Stimulated activated naive B cell treated with anti-CD40 and anti-IgM and Interleukin-4, amounts not matched to agents 10 μg/mL and 1 μg/mL and 100 μg/mL, for 72 hours (primary cell): ENCODE results near the gene SPRN.
A peak's percentile ranks its signal among the peaks of the same experiment; 100 is the strongest.
"Not testable (repeated sequence)": the region's sequence is repeated elsewhere in the genome, so short reads cannot be mapped to it uniquely, and the experiment has no call there.

ENCODE experiments used
- ATAC-seq, 2 donors: fragments of 150-1000 bp; cut with Tn5 transposase; replicated peaks; 2 replicates each; pipeline ENCODE4 v1.10.0; 2021; ENCODE audit warnings: moderate library complexity in 1 of 2
- DNase-seq: peaks from one replicate; pipeline ENCODE4 v3.0.0; 2021
- H3K27ac Mint-ChIP-seq: one replicate; pipeline ENCODE4 v1.8.0; 2022; ENCODE audit warnings: mild to moderate bottlenecking, mixed read lengths
- H3K27me3 Mint-ChIP-seq, 2 donors: one replicate each; pipeline ENCODE4 v1.8.0; 2022; ENCODE audit warnings: mixed read lengths in 2 of 2
- H3K36me3 Mint-ChIP-seq, 2 donors: one replicate each; pipeline ENCODE4 v1.8.0; 2022; ENCODE audit warnings: mixed read lengths in 2 of 2, mild to moderate bottlenecking in 1 of 2
- H3K4me1 Mint-ChIP-seq, 2 donors: one replicate each; pipeline ENCODE4 v1.8.0; 2022; ENCODE audit warnings: mixed read lengths in 2 of 2, mild to moderate bottlenecking in 1 of 2
- H3K4me3 Mint-ChIP-seq, 2 donors: one replicate each; pipeline ENCODE4 v1.8.0; 2022; ENCODE audit warnings: mild to moderate bottlenecking in 2 of 2, mixed read lengths in 2 of 2, moderate library complexity in 1 of 2
- H3K9me3 Mint-ChIP-seq, 2 donors: one replicate each; pipeline ENCODE4 v1.8.0; 2022; ENCODE audit warnings: mixed read lengths in 2 of 2, mild to moderate bottlenecking in 1 of 2

SPRN gene

GRCh38 chr10:133396035-133396624 lies 28.3 kb downstream of the SPRN start:
- Mint-ChIP-seq H3K27ac (no peak overlapping the region), H3K36me3 (peaks cover 33 to 42% of the 10 kb centered on the region in 2 donors), H3K9me3 (no peaks in the 10 kb centered on the region), H3K4me3 (no peak overlapping the region), H3K27me3 (no peaks in the 10 kb centered on the region), H3K4me1 (peaks cover 24 to 71% of the 10 kb centered on the region in 2 donors)
- DNase-seq (no peak), ATAC-seq (no peak)

DNA sequence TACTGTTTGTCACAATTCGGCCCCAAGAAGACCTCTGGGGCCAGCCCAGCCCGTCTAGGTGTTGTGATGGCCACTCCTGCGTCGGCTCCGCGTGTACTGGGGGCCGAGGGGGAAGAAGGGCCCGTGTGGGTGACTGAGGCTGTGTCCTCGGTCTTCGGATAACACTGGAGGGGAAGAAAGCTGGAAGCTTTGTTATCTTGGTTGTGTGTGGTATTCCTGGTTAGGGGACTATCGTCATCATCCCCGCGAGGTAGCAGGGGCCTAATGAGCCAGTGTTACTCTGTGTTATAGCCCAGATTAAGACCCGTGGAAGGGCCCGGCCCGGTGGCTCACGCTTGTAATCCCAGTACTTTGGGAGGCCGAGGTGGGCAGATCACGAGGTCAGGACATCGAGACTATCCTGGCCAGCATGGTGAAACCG lies 29.6 kb downstream of the SPRN start:
- Mint-ChIP-seq H3K4me3 (peak overlapping the region; percentile 88 to 90), H3K4me1 (peaks cover 29 to 70% of the 10 kb centered on the region in 2 donors), H3K9me3 (no peaks in the 10 kb centered on the region), H3K27me3 (no peaks in the 10 kb centered on the region), H3K36me3 (peaks cover 36 to 41% of the 10 kb centered on the region in 2 donors), H3K27ac (peak overlapping the region; percentile 96)
- DNase-seq, result no peak
- ATAC-seq, result peak; percentile 0 to 1

DNA sequence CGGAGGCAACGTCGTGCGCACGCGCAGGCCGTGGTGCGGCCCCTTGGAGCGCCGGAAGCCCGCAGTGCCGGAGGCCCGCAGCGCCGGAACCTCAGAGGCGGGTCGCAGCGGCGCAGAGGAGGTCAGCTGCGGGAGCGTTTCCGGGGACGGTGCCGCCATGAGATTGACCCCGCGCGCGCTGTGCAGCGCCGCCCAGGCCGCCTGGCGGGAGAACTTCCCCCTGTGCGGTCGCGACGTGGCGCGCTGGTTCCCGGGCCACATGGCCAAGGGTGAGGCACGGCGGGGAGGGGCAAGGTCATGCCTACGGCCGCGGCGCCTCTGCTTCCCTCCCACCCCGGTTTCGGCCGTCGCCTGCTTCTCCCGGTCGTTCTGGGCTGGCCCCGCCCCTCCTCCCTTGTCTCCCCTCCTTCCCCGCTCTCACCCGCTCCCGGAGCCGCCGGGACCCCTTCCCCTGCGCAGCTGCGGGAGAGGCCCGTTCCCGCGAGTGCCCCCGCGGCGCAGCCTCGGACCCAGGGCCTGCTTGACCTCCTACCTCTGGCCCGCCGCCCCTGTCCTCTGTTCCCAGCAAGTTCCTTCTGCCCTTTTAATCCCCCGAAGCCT lies 30.3 kb downstream of the SPRN start, which contains the start of gene MTG1:
TSS of gene MTG1 (plus strand) at position 94 of the 600 bp plus-strand sequence. CDS start at position 158, 64 bp downstream.
- Mint-ChIP-seq H3K27me3 (no peaks in the 10 kb centered on the region), H3K36me3 (peaks cover 30 to 34% of the 10 kb centered on the region in 2 donors), H3K27ac (peak within 1 kb of the TSS; percentile 96), H3K4me3 (peak within 1 kb of the TSS; percentile 88 to 90), H3K4me1 (peaks cover 31 to 71% of the 10 kb centered on the region in 2 donors), H3K9me3 (no peaks in the 10 kb centered on the region)
- ATAC-seq (peak; percentile 75 to 80), DNase-seq (peak; percentile 93)

DNA sequence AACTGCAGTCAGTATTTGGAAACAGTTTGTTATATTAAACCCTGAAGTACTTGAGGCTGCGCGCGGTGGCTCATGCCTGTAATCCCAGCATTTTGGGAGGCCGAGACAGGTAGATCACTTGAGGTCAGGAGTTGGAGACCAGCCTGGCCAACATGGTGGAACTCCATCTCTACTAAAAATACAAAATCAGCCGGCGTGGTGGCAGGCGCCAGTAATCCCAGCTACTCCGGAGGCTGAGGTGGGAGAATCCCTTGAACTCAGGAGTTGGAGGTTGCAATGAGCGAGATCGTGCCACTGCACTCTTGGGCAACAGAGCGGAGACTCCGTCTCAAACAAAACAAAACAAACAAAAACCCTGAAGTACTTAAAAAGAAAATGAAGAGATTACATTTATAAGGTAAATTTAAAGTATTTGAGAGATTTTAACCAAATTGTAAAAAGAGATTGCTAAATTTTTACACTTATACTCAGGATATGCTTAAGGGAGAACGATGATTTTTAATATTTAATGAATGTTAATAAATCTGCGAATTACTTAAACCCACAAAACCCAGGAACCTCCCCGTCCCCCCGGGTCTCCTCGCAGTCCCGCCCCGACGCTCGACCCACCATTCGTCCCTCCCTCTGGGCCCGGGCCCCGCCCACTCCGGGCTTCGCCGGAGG lies 30.9 kb downstream of the SPRN start:
- no peak for ATAC-seq
- Mint-ChIP-seq H3K27ac (peak overlapping the region; percentile 88), H3K4me3 (peak overlapping the region; percentile 88 to 90), H3K9me3 (no peaks in the 10 kb centered on the region), H3K36me3 (peaks cover 26 to 31% of the 10 kb centered on the region in 2 donors), H3K27me3 (no peaks in the 10 kb centered on the region), H3K4me1 (peaks cover 35 to 77% of the 10 kb centered on the region in 2 donors)
- DNase-seq, result no peak

DNA sequence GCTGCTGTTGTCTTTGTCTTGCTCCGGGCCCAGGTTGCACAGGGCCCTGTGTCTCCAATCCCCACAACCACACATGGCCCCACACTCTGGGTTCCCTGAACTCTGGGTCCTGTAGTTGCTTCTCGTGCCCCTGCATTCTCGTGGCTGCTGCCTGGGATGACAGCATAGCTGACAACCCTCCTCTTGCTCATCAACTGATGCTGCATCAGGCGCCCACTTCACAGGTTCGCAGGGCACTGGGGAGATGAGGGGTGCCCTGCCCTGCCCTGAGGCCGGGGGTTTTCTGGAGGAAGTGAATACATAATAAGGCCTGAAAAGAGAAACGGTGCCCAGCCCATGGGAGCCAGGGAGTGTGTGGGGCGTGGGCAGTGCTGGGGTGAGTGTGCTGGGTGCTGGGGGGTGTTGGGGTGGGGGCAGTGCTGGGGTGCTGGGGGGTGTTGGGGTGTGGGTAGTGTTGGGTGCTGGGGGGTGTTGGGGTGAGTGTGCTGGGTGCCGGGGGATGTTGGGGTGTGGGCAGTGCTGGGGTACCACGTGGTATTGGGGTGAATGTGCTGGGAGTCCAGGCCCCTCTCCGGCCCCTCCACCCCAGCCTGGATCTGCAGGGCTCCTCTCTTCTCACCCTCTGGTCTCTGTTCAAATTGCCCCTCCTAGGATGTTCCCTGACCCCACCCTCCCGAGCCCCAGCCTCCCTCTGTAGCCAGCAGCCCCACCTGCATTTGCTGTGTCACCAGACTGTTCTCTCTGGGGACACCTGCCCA lies 32.5 kb downstream of the SPRN start:
- Mint-ChIP-seq H3K9me3 (no peaks in the 10 kb centered on the region), H3K4me3 (peak overlapping the region; percentile 54 to 76), H3K4me1 (peaks cover 36 to 77% of the 10 kb centered on the region in 2 donors), H3K36me3 (peaks cover 16 to 25% of the 10 kb centered on the region in 2 donors), H3K27me3 (no peaks in the 10 kb centered on the region), H3K27ac (peak overlapping the region; percentile 83)
- ATAC-seq (peak in 1 of 2 donors; percentile 2), DNase-seq (no peak)

DNA sequence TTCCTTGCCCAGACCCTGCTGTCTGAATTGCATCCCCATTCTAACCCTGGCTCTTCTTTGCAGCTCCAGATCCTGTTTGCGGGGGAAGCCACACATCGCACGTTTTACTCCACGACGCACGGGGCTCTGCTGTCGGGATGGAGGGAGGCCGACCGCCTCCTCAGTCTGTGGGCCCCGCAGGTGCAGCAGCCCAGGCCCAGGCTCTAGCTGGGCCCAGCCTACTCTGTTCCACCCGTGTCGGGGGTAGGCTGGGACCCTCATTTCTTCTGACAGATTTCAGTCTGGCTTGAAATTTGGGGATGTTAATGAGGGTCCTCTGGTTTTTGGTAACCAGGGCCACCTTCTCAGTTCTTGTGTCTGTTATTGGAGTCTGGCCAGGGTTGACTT lies 33.2 kb downstream of the SPRN start:
- ATAC-seq (no peak), DNase-seq (no peak)
- Mint-ChIP-seq H3K27me3 (no peaks in the 10 kb centered on the region), H3K9me3 (no peaks in the 10 kb centered on the region), H3K36me3 (peaks cover 13 to 29% of the 10 kb centered on the region in 2 donors), H3K4me3 (peak overlapping the region; percentile 57 to 76), H3K27ac (peak overlapping the region; percentile 83), H3K4me1 (peaks cover 36 to 76% of the 10 kb centered on the region in 2 donors)

DNA sequence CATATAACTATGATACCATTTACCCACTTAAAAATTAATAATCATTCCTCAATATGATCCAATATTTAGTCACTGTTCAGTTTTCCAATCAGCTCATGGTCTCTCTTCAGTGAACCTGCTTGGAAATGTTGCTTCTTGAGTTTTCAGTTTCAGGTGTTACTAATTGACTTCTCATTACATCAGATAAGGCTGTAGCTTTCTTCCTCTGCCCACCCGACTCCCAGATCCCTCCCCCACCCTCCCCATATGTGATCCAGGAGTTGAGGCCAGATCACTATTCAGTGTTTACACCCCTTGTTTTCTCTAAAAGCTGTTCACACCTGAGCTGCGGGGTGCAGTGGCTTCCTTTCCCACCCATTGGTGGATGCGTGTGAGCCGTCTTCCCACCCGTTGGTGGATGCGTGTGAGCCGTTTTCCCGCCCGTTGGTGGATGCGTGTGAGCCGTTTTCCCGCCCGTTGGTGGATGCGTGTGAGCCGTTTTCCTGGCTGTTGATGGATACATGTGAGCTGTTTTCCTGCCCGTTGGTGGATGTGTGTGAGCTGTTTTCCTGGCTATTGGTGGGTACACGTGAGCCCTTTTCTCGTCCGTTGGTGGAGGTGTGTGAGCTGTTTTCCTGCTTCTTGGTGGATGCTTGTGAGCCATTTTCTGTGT lies 33.7 kb downstream of the SPRN start:
- ATAC-seq (no peak), DNase-seq (no peak)
- Mint-ChIP-seq H3K27ac (peak overlapping the region; percentile 91), H3K27me3 (no peaks in the 10 kb centered on the region), H3K4me3 (peak overlapping the region; percentile 86), H3K4me1 (peaks cover 36 to 75% of the 10 kb centered on the region in 2 donors), H3K36me3 (peaks cover 16 to 31% of the 10 kb centered on the region in 2 donors), H3K9me3 (no peaks in the 10 kb centered on the region)

- DNase-seq (peak; percentile 82), ATAC-seq (peak; percentile 88 to 89)
- H3K4me3 Mint-ChIP-seq, result peak overlapping the region; percentile 86
- H3K27ac Mint-ChIP-seq, result peak overlapping the region; percentile 93
- H3K27me3 Mint-ChIP-seq, result no peaks in the 10 kb centered on the region
- H3K4me1 Mint-ChIP-seq, result peaks cover 36 to 67% of the 10 kb centered on the region in 2 donors
- H3K9me3 Mint-ChIP-seq, result no peaks in the 10 kb centered on the region
- H3K36me3 Mint-ChIP-seq, result peaks cover 19 to 35% of the 10 kb centered on the region in 2 donors
These were observed 35.2 kb downstream of the SPRN start for GRCh38 chr10:133388973-133389818.

DNA sequence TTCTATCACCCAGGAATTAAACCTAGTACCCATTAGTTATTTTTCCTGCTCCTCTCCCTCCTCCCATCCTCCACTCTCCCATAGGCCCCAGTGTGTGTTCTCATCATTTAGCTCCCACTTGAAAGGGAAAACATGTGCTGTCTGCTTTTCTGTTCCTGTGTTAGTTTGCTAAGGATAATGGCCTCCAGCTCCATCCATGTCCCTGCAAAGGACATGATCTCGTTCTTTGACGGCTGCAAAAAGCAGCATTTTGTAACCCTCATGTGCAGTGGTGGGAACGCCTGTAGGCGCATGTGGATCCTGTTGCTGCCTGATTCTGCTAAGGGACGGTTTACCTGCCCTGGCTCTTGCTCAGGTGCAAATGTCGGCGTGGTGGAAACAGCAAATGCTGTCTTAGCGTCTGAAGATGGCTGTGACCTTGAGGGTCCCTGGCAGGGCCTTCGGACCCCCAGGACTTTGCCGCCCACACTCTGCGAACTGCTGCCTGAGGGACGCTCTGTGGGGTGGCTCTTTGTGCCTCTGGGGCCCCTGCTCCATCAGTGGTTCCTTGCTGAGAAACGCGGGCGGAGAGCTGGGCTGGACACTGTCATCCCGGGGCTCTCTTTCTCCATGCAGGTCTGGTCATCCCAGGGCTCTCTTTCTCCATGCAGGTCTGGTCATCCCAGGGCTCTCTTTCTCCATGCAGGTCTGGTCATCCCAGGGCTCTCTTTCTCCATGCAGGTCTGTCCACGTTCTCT lies 36.0 kb downstream of the SPRN start:
- peaks cover 37 to 64% of the 10 kb centered on the region in 2 donors for H3K4me1 Mint-ChIP-seq
- H3K4me3 Mint-ChIP-seq, result peak overlapping the region; percentile 86
- H3K9me3 Mint-ChIP-seq, result no peaks in the 10 kb centered on the region
- no peak for ATAC-seq
- H3K36me3 Mint-ChIP-seq, result peaks cover 22 to 38% of the 10 kb centered on the region in 2 donors
- H3K27me3 Mint-ChIP-seq, result no peaks in the 10 kb centered on the region
- peak overlapping the region; percentile 93 for H3K27ac Mint-ChIP-seq
- no peak for DNase-seq

- H3K27ac Mint-ChIP-seq, H3K9me3 Mint-ChIP-seq, DNase-seq, H3K27me3 Mint-ChIP-seq, ATAC-seq, H3K4me3 Mint-ChIP-seq: not testable (repeated sequence)
- Mint-ChIP-seq H3K4me1 (peaks cover 38 to 51% of the 10 kb centered on the region in 2 donors), H3K36me3 (peaks cover 22 to 39% of the 10 kb centered on the region in 2 donors)
These were observed 37.5 kb downstream of the SPRN start for GRCh38 chr10:133386951-133387350.

DNA sequence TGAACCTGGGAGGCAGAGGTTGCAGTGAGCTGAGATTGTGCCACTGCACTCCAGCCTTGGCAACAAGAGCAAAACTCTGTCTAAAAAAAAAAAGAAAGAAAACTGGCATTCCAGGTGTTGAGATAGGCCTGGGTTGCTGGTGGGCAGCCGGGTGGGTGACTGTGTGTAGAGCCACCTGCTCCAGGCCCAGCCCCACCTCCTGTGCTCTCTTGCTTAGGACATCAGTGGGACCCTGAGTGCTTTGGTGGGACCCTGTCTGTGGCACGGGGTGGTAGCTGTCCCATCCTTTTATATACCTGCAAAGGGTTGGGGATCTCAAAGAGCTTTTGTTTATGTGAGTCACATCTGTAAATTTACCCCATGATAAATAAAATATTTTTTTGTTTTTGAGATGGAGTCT lies 39.2 kb downstream of the SPRN start:
- no peaks in the 10 kb centered on the region for H3K27me3 Mint-ChIP-seq
- H3K27ac Mint-ChIP-seq, result no peak overlapping the region
- H3K9me3 Mint-ChIP-seq, result no peaks in the 10 kb centered on the region
- H3K36me3 Mint-ChIP-seq, result peaks cover 13 to 35% of the 10 kb centered on the region in 2 donors
- H3K4me3 Mint-ChIP-seq, result no peak overlapping the region
- ATAC-seq (no peak), DNase-seq (no peak)
- peaks cover 34 to 51% of the 10 kb centered on the region in 2 donors for H3K4me1 Mint-ChIP-seq

GRCh38 chr10:133384071-133384470 lies 40.4 kb downstream of the SPRN start:
- H3K27ac Mint-ChIP-seq, result no peak overlapping the region

More at GRCh38 chr10:133384071-133384470, 40.4 kb downstream of the SPRN start:
- H3K36me3 Mint-ChIP-seq, result peaks cover 15 to 39% of the 10 kb centered on the region in 2 donors
- H3K27me3 Mint-ChIP-seq, result no peaks in the 10 kb centered on the region
- H3K4me1 Mint-ChIP-seq, result peaks cover 33 to 49% of the 10 kb centered on the region in 2 donors
- ATAC-seq (no peak), DNase-seq (no peak)
- no peak overlapping the region for H3K4me3 Mint-ChIP-seq
- H3K9me3 Mint-ChIP-seq, result no peaks in the 10 kb centered on the region
